Measurements from ENCODE around the gene DNAJC28. TPM values are rescaled to one million over a fixed set of nuclear protein-coding genes. Genes with fewer than 3 reads are reported as not detected.

The DNAJC28 gene
- under 1 TPM; 0.40 to 0.58 TPM for total RNA-seq

- Mint-ChIP-seq H3K9me3 (no peaks in the 10 kb centered on the region), H3K4me3 (peak within 1 kb of the TSS; percentile 84), H3K4me1 (peaks cover 12% of the 10 kb centered on the region), H3K27me3 (peaks cover 10% of the 10 kb centered on the region), H3K36me3 (ENCODE audit: low read depth) (no peaks in the 10 kb centered on the region), H3K27ac (peak within 1 kb of the TSS; percentile 86)
- CTCF ChIA-PET = interaction anchor here (0.7 to 2.3 kb wide), 6 partner anchors 11 to 296 kb away, joined by 3 to 20 read pairs (median 4); partner anchors contain the start of gene TMEM50B
- peak; percentile 94 for DNase-seq
- POLR2A ChIA-PET = interaction anchor here (1.6 kb wide), 1 partner anchor 12 kb away, joined by 15 read pairs; the partner anchor contains the start of gene TMEM50B
Measured at GRCh38 chr21:33491373-33492102, at the start of gene DNAJC28. Gene DNAJC28, minus strand, starts transcription at chr21:33491716. Its CDS starts 2,323 bp downstream, at chr21:33489393.

DNA sequence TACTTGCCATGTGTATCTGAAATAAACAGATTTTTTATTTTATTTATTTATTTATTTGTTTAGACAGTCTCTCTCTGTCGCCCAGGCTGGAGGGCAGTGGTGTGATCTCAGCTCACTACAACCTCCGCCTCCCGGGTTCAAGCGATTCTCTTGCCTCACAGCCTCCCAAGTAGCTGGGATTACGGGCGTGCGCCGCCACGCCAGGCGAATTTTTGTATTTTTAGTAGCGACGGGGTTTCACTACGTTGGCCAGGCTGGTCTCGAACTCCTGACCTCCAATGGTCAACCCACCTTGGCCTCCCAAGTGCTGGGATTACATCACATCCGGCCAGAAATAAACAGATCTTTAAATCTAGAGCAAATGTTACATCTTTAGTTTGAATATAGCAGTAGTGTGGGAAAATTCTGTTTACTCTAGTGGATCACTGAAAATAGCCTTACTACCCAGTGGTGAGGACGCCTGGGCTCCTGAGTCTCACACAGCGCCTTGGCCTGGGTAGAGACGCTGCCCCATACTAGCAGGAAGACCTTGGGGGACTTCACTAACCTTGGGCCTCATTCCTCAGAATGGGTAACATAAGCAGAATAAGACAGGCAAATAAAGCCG, 49.7 kb upstream of the DNAJC28 start:
- CTCF ChIA-PET = interaction anchor here (0.6 to 1.5 kb wide), 6 partner anchors 8 to 311 kb away, joined by 4 to 5 read pairs (median 4); no protein-coding TSS in a partner anchor
- Mint-ChIP-seq H3K27ac (peak overlapping the region; percentile 98), H3K4me3 (peak overlapping the region; percentile 90), H3K27me3 (no peaks in the 10 kb centered on the region), H3K36me3 (ENCODE audit: low read depth) (peaks cover 42% of the 10 kb centered on the region), H3K9me3 (no peaks in the 10 kb centered on the region), H3K4me1 (peaks cover 40% of the 10 kb centered on the region)
- no peak for DNase-seq
- POLR2A ChIA-PET = no interaction called here

DNA sequence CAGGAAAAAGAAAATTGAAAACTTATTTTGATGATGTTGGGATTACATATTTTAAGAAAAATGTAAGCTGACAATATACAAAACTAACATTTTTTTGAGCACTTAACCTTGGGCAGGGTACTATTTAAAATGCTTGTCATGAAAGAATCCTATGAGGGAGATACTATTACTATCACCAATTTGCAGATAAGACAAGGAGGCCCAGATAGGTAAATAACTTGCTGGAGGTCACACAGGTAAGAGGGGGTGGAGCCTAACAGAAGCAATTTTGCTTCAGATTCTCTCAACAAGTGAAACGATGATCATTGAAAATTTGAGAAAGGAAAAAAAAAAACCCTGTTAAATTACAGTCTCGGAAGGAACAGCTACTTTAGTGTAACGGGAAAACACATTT, 49.2 kb upstream of the DNAJC28 start:
- POLR2A ChIA-PET = no interaction called here
- Mint-ChIP-seq H3K27me3 (no peaks in the 10 kb centered on the region), H3K9me3 (no peaks in the 10 kb centered on the region), H3K36me3 (ENCODE audit: low read depth) (peaks cover 40% of the 10 kb centered on the region), H3K27ac (peak overlapping the region; percentile 88), H3K4me3 (peak overlapping the region; percentile 90), H3K4me1 (peaks cover 35% of the 10 kb centered on the region)
- CTCF ChIA-PET = interaction anchor here (0.6 to 1.4 kb wide), 6 partner anchors 15 to 311 kb away, joined by 3 to 5 read pairs (median 4); no protein-coding TSS in a partner anchor
- DNase-seq = no peak

- Mint-ChIP-seq H3K27ac (no peak overlapping the region), H3K9me3 (no peaks in the 10 kb centered on the region), H3K36me3 (ENCODE audit: low read depth) (peaks cover 49% of the 10 kb centered on the region), H3K4me1 (peaks cover 30% of the 10 kb centered on the region), H3K27me3 (no peaks in the 10 kb centered on the region), H3K4me3 (no peak overlapping the region)
- POLR2A ChIA-PET = no interaction called here
- no peak for DNase-seq
- CTCF ChIA-PET = interaction anchor here (0.6 to 1.1 kb wide), 2 partner anchors 18 to 736 kb away, joined by 3 to 4 read pairs; no protein-coding TSS in a partner anchor
Measured at GRCh38 chr21:33539616-33540015, 48.1 kb upstream of the DNAJC28 start.

GRCh38 chr21:33537212-33537611, 45.7 kb upstream of the DNAJC28 start:
- H3K4me3 Mint-ChIP-seq = no peak overlapping the region
- H3K36me3 Mint-ChIP-seq (ENCODE audit: low read depth) = peaks cover 60% of the 10 kb centered on the region
- no peak for DNase-seq
- H3K27me3 Mint-ChIP-seq = no peaks in the 10 kb centered on the region
- H3K27ac Mint-ChIP-seq = peak overlapping the region; percentile 1
- CTCF ChIA-PET = interaction anchor here (1.0 to 1.5 kb wide), 2 partner anchors 68 to 176 kb away, joined by 4 to 5 read pairs; no protein-coding TSS in a partner anchor
- POLR2A ChIA-PET = no interaction called here
- peaks cover 27% of the 10 kb centered on the region for H3K4me1 Mint-ChIP-seq
- no peaks in the 10 kb centered on the region for H3K9me3 Mint-ChIP-seq

DNA sequence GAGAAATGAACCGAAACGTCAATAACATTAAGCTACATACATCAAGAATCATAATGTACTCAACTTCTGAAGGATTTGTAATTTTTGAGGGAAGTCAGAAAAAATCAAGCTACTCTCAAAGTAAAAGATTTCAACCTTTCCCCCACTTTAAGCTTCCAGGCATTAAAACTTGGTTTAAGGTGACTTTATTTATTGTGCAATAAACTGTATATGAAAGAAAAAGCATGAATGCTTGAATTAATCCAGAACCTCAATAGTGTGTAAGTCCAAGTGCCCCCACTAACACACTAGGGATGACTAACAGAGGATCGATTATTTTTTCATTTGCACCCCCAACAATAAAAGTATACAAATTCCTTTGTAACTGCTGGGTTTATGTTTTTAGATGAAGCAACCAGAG, 39.5 kb upstream of the DNAJC28 start:
- no peak for DNase-seq
- peaks cover 59% of the 10 kb centered on the region for H3K36me3 Mint-ChIP-seq (ENCODE audit: low read depth)
- H3K27me3 Mint-ChIP-seq = no peaks in the 10 kb centered on the region
- no peak overlapping the region for H3K27ac Mint-ChIP-seq
- no peaks in the 10 kb centered on the region for H3K9me3 Mint-ChIP-seq
- no peak overlapping the region for H3K4me3 Mint-ChIP-seq
- ChIA-PET POLR2A (interaction anchor here (0.7 kb wide), 1 partner anchor 51 kb away, joined by 3 read pairs; no protein-coding TSS in a partner anchor), CTCF (no interaction called here)
- peaks cover 1% of the 10 kb centered on the region for H3K4me1 Mint-ChIP-seq

DNA sequence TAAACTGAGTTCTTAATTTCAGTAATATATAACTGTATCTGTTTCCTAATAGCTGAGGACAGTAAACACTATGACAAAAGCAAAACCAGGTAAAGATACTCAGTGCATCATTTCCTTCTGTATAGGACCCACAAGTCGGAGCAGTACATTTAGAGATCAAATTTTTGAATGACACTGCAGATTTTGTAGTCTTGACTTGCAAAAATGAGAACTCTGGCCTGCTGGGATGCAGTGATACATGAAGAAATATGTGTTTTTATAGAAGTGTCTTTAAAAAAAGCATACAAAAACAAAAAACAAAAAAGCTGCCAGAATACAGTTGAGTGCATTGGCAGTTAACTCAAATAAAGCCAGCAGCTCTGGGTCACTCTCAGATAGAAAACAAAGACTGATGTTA, 31.4 kb upstream of the DNAJC28 start:
- no peaks in the 10 kb centered on the region for H3K4me1 Mint-ChIP-seq
- no peak for DNase-seq
- H3K27ac Mint-ChIP-seq = no peak overlapping the region
- no peaks in the 10 kb centered on the region for H3K9me3 Mint-ChIP-seq
- peaks cover 34% of the 10 kb centered on the region for H3K36me3 Mint-ChIP-seq (ENCODE audit: low read depth)
- H3K27me3 Mint-ChIP-seq = no peaks in the 10 kb centered on the region
- ChIA-PET POLR2A (no interaction called here), CTCF (no interaction called here)
- H3K4me3 Mint-ChIP-seq = no peak overlapping the region

GRCh38 chr21:33522297-33522952, 30.9 kb upstream of the DNAJC28 start:
- CTCF ChIA-PET = interaction anchor here (0.6 kb wide), 1 partner anchor 83 kb away, joined by 3 read pairs; no protein-coding TSS in a partner anchor
- POLR2A ChIA-PET = interaction anchor here (0.6 kb wide), 1 partner anchor 22 kb away, joined by 3 read pairs; no protein-coding TSS in a partner anchor
- no peak overlapping the region for H3K4me3 Mint-ChIP-seq
- DNase-seq = no peak
- H3K9me3 Mint-ChIP-seq = no peaks in the 10 kb centered on the region
- no peaks in the 10 kb centered on the region for H3K27me3 Mint-ChIP-seq
- no peak overlapping the region for H3K27ac Mint-ChIP-seq
- H3K36me3 Mint-ChIP-seq (ENCODE audit: low read depth) = peaks cover 34% of the 10 kb centered on the region
- no peaks in the 10 kb centered on the region for H3K4me1 Mint-ChIP-seq

- Mint-ChIP-seq H3K36me3 (ENCODE audit: low read depth) (peaks cover 49% of the 10 kb centered on the region), H3K27me3 (no peaks in the 10 kb centered on the region), H3K4me1 (peaks cover 15% of the 10 kb centered on the region), H3K4me3 (no peak overlapping the region), H3K27ac (no peak overlapping the region), H3K9me3 (no peaks in the 10 kb centered on the region)
- POLR2A ChIA-PET = no interaction called here
- CTCF ChIA-PET = interaction anchor here (0.6 to 1.2 kb wide), 4 partner anchors 10 to 738 kb away, joined by 3 to 4 read pairs (median 4); partner anchors contain the start of gene DNAJC28
- DNase-seq = no peak
Measured at GRCh38 chr21:33518899-33519298, 27.4 kb upstream of the DNAJC28 start.

GRCh38 chr21:33514229-33514628, 22.7 kb upstream of the DNAJC28 start:
- DNase-seq = no peak
- ChIA-PET POLR2A (no interaction called here), CTCF (interaction anchor here (0.9 to 1.7 kb wide), 7 partner anchors 11 to 35 kb away, joined by 3 to 5 read pairs (median 4); partner anchors contain the start of genes DNAJC28 and GART)
- peak overlapping the region; percentile 71 for H3K27ac Mint-ChIP-seq
- no peaks in the 10 kb centered on the region for H3K27me3 Mint-ChIP-seq
- no peaks in the 10 kb centered on the region for H3K9me3 Mint-ChIP-seq
- peaks cover 18% of the 10 kb centered on the region for H3K4me1 Mint-ChIP-seq
- H3K36me3 Mint-ChIP-seq (ENCODE audit: low read depth) = peaks cover 62% of the 10 kb centered on the region
- no peak overlapping the region for H3K4me3 Mint-ChIP-seq

DNA sequence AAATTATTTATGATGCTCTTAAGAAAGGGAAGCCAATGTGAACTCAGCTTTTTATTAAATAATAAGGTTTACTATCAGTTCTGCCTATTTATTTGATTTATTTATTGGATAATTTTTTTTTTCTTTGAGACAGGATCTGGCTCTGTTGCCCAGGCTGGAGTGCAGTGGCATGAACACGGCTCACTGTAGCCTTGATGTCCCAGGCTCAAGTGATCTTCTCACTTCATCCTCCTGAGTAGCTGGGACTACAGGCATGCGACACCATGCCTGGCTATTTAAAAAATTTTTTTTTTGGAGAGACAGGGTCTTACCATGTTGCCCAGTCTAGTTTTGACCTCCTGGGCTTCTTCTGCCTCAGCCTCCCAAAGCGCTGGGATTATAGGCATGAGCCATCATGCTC, 21.0 kb upstream of the DNAJC28 start:
- H3K4me1 Mint-ChIP-seq = peaks cover 18% of the 10 kb centered on the region
- H3K4me3 Mint-ChIP-seq = no peak overlapping the region
- CTCF ChIA-PET = no interaction called here
- peaks cover 62% of the 10 kb centered on the region for H3K36me3 Mint-ChIP-seq (ENCODE audit: low read depth)
- POLR2A ChIA-PET = no interaction called here
- H3K9me3 Mint-ChIP-seq = no peaks in the 10 kb centered on the region
- no peak for DNase-seq
- H3K27ac Mint-ChIP-seq = no peak overlapping the region
- no peaks in the 10 kb centered on the region for H3K27me3 Mint-ChIP-seq

DNA sequence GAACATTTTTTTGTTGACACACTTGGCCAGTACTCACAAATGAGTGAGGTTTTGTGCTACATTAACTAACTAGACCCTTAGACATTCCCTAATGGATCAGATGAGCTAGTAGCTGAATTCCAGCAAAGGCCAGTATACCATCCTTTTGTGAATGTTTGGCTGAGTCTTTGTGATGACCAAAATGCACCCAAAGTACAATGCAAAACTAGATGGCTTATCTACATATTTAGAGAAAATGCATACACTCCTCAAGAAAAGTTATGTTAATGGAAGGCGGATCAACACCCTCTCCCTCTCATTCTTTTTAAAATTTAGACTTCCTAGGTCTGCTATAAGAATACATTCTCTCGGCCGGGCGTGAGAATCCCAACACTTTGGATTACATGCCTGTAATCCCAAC, 20.1 kb upstream of the DNAJC28 start:
- POLR2A ChIA-PET = interaction anchor here (0.6 kb wide), 1 partner anchor 69 kb away, joined by 3 read pairs; no protein-coding TSS in a partner anchor
- H3K27ac Mint-ChIP-seq = no peak overlapping the region

More for the DNA sequence above, 20.1 kb upstream of the DNAJC28 start:
- DNase-seq = no peak
- Mint-ChIP-seq H3K9me3 (peaks cover 2% of the 10 kb centered on the region), H3K4me1 (peaks cover 18% of the 10 kb centered on the region), H3K27me3 (no peaks in the 10 kb centered on the region), H3K36me3 (ENCODE audit: low read depth) (peaks cover 60% of the 10 kb centered on the region), H3K4me3 (no peak overlapping the region)
- CTCF ChIA-PET = no interaction called here
